SU-DHL-6 (cell line): ENCODE data around the gene MRPL4.

Experiments
- H2AFZ ChIP-seq: fragments of 200-600 bp; sonication (generic); 2 replicates; pipeline ENCODE4 v1.6.1; 2014; ENCODE audit warnings: low read depth, mild to moderate bottlenecking, moderate library complexity, mixed read lengths, antibody characterized with exemption, low read length; ENCODE audit not compliant: severe bottlenecking
- H3F3A ChIP-seq: fragments of 200-600 bp; shearing (Covaris generic); 2 replicates; pipeline ENCODE4 v1.6.0; 2016; ENCODE audit warnings: antibody characterized with exemption, mild to moderate bottlenecking; ENCODE audit not compliant: insufficient read depth
- H3K27ac ChIP-seq: fragments of 200-600 bp; sonication (generic); 2 replicates; pipeline ENCODE4 v1.5.1; 2016; ENCODE audit warnings: low read depth, mild to moderate bottlenecking, low read length, moderate library complexity, mixed read lengths
- H3K27me3 ChIP-seq: fragments of 200-600 bp; sonication (generic), shearing (Covaris generic); 2 replicates; pipeline ENCODE4 v1.6.0; 2014; ENCODE audit warnings: mild to moderate bottlenecking, low read length
- H3K36me3 ChIP-seq: fragments of 200-600 bp; sonication (generic); 2 replicates; pipeline ENCODE4 v1.6.1; 2014; ENCODE audit warnings: mild to moderate bottlenecking, low read length, mixed read lengths
- H3K4me2 ChIP-seq: fragments of 300-600, 200-600 bp; shearing (Covaris generic), sonication (generic); 2 replicates; pipeline ENCODE4 v1.6.0; 2014; ENCODE audit warnings: low read length, low read depth, mild to moderate bottlenecking; ENCODE audit not compliant: poor library complexity, severe bottlenecking
- H3K4me3 ChIP-seq: fragments of 200-600 bp; sonication (generic); 2 replicates; pipeline ENCODE4 v1.5.1; 2014; ENCODE audit warnings: antibody characterized with exemption, low read length, mild to moderate bottlenecking, mixed read lengths; ENCODE audit not compliant: insufficient read depth, poor library complexity, severe bottlenecking
- H3K79me2 ChIP-seq: fragments of 200-600 bp; sonication (generic); 2 replicates; pipeline ENCODE4 v1.6.1; 2014; ENCODE audit warnings: mild to moderate bottlenecking, low read length, moderate library complexity; ENCODE audit not compliant: insufficient read depth
- H3K9ac ChIP-seq: fragments of 200-600 bp; sonication (generic); 2 replicates; pipeline ENCODE4 v1.7.0; 2014; ENCODE audit warnings: mild to moderate bottlenecking, low read length
- H3K9me2 ChIP-seq: fragments of 200-600 bp; sonication (generic); replicated peaks from 2 replicates; pipeline ENCODE4 v1.6.1; 2014; ENCODE audit warnings: low read length; ENCODE audit not compliant: insufficient read depth
- H3K9me3 ChIP-seq: fragments of 200-600 bp; sonication (generic); 2 replicates; pipeline ENCODE4 v1.6.1; 2014; ENCODE audit warnings: low read length, mixed read lengths; ENCODE audit not compliant: insufficient read depth
- H4K20me1 ChIP-seq: fragments of 200-600 bp; sonication (generic); 2 replicates; pipeline ENCODE4 v1.6.1; 2014; ENCODE audit warnings: low read depth, mild to moderate bottlenecking, antibody characterized with exemption, low read length, moderate library complexity, mixed read lengths
- CTCF ChIP-seq: fragments of 200-600 bp; sonication (generic); IDR thresholded peaks from one replicate; pipeline ENCODE4 v1.5.1; 2017; ENCODE audit warnings: antibody characterized with exemption, mild to moderate bottlenecking, low read length, moderate library complexity; ENCODE audit not compliant: insufficient read depth, poor library complexity, severe bottlenecking
- EZH2phosphoT487 ChIP-seq: fragments of 200-600 bp; sonication (generic), shearing (Covaris generic); conservative IDR thresholded peaks from 2 replicates; pipeline ENCODE4 v1.6.1; 2018; ENCODE audit warnings: mild to moderate bottlenecking, antibody characterized with exemption, low read length, moderate library complexity, mixed read lengths

The MRPL4 gene

GRCh38 chr19:10251792-10252694, at the start of gene MRPL4:
MRPL4 (plus strand) TSS chr19:10252214; CDS start chr19:10252254, 40 bp downstream.
- no peaks in the 10 kb centered on the region for H3K27me3 ChIP-seq
- no peak for TF ChIP-seq CTCF
- no peak for TF ChIP-seq EZH2phosphoT487
- 0 out of 2 replicates have a peak, but pooled peaks cover 3% of the 10 kb centered on the region for H3K36me3 ChIP-seq
- peak within 1 kb of the TSS; percentile 89 for H2AFZ ChIP-seq
- H3K79me2 ChIP-seq = peaks cover 24% of the 10 kb centered on the region
- no peaks in the 10 kb centered on the region for H3K9me2 ChIP-seq
- H3K4me2 ChIP-seq = peak within 1 kb of the TSS; percentile 87
- peak within 1 kb of the TSS; percentile 87 for H3K4me3 ChIP-seq
- peaks cover 22% of the 10 kb centered on the region for H3F3A ChIP-seq
- no peaks in the 10 kb centered on the region for H3K9me3 ChIP-seq
- peak within 1 kb of the TSS; percentile 87 for H3K9ac ChIP-seq
- H3K27ac ChIP-seq = peak within 1 kb of the TSS; percentile 67
- no peaks in the 10 kb centered on the region for H4K20me1 ChIP-seq

- Histone ChIP-seq H3K79me2 (no peaks in the 10 kb centered on the region), H3K27me3 (no peaks in the 10 kb centered on the region)
Observed at GRCh38 chr19:10203686-10204085, 48.3 kb upstream of the MRPL4 start.

GRCh38 chr19:10205636-10206035, 46.4 kb upstream of the MRPL4 start:
- Histone ChIP-seq H3K9me3 (no peaks in the 10 kb centered on the region), H3K36me3 (no peaks in the 10 kb centered on the region), H3K79me2 (no peaks in the 10 kb centered on the region), H3K4me2 (no peak overlapping the region), H3K9me2 (no peaks in the 10 kb centered on the region), H3F3A (no peaks in the 10 kb centered on the region), H2AFZ (no peak overlapping the region), H3K9ac (no peak overlapping the region), H3K27me3 (no peaks in the 10 kb centered on the region), H4K20me1 (no peaks in the 10 kb centered on the region), H3K4me3 (no peak overlapping the region), H3K27ac (no peak overlapping the region)
- TF ChIP-seq CTCF (no peak), EZH2phosphoT487 (no peak)

More at GRCh38 chr19:10203686-10204085, 48.3 kb upstream of the MRPL4 start:
- TF ChIP-seq EZH2phosphoT487 (no peak), CTCF (no peak)
- Histone ChIP-seq H3K27ac (no peak overlapping the region), H3K9ac (no peak overlapping the region), H3K9me3 (no peaks in the 10 kb centered on the region), H3K4me3 (no peak overlapping the region), H3F3A (peaks cover 8% of the 10 kb centered on the region; the same call in 1 of the 2 replicates), H3K36me3 (no peaks in the 10 kb centered on the region), H3K4me2 (no peak overlapping the region), H3K9me2 (no peaks in the 10 kb centered on the region), H4K20me1 (no peaks in the 10 kb centered on the region), H2AFZ (no peak overlapping the region)
